A673 (cell line): ENCODE results near the gene APCDD1L. TPM values are rescaled to one million over a fixed set of nuclear protein-coding genes. Genes with fewer than 3 reads are reported as not detected.

ENCODE experiments used
- BruUV-seq: library from RNA; stranded (reverse); fragments of 400-500 nt; replicated peaks from 2 replicates; lab custom pipeline; 2021; lab: Mats Ljungman, UMichigan
- CTCF ChIA-PET: fragments of 300-600 bp; sonication (Branson Sonifier 250); formaldehyde crosslinking; loops from one replicate; lab custom pipeline; 2022; ENCODE audit warnings: antibody characterized with exemption; lab: Charles Lee
- POLR2A ChIA-PET: fragments of 300-600 bp; sonication (Branson Sonifier 250); formaldehyde crosslinking; loops from one replicate; lab custom pipeline; 2022; ENCODE audit warnings: antibody characterized with exemption; ENCODE audit not compliant: low non-redundant PET; lab: Charles Lee
- DNase-seq: peaks from one replicate; pipeline ENCODE4 v3.0.0-alpha.2; 2015; ENCODE audit warnings: low spot score
- H3K27ac ChIP-seq: fragments of 200-600 bp; sonication (generic); 2 replicates; pipeline ENCODE4 v1.5.1; 2016; ENCODE audit warnings: mixed run types, low read depth, mild to moderate bottlenecking, mixed read lengths, antibody characterized with exemption, low read length; ENCODE audit not compliant: poor library complexity, severe bottlenecking
- H3K27me3 ChIP-seq: fragments of 200-600 bp; sonication (generic); replicated peaks from 2 replicates; pipeline ENCODE4 v1.6.1; 2017; ENCODE audit warnings: mixed run types, low read depth, mild to moderate bottlenecking, mixed read lengths, antibody characterized with exemption, low read length; ENCODE audit not compliant: insufficient read depth, poor library complexity
- H3K36me3 ChIP-seq: fragments of 200-600 bp; sonication (generic); 2 replicates; pipeline ENCODE4 v1.6.1; 2016; ENCODE audit warnings: mixed run types, mild to moderate bottlenecking, mixed read lengths, antibody characterized with exemption, low read length; ENCODE audit not compliant: insufficient read depth, poor library complexity, severe bottlenecking
- H3K4me1 ChIP-seq: fragments of 200-600 bp; sonication (generic); 2 replicates; pipeline ENCODE4 v1.6.1; 2017; ENCODE audit warnings: mixed run types, mild to moderate bottlenecking, mixed read lengths, antibody characterized with exemption, low read length; ENCODE audit not compliant: insufficient read depth, poor library complexity, severe bottlenecking
- H3K4me3 ChIP-seq: fragments of 200-600 bp; sonication (generic); 2 replicates; pipeline ENCODE4 v1.5.1; 2016; ENCODE audit warnings: low read depth, mixed run types, mild to moderate bottlenecking, mixed read lengths, low read length; ENCODE audit not compliant: poor library complexity, severe bottlenecking
- H3K9me3 ChIP-seq: fragments of 200-600 bp; sonication (generic); 2 replicates; pipeline ENCODE4 v1.6.1; 2016; ENCODE audit warnings: mixed run types, low read depth, mild to moderate bottlenecking, mixed read lengths, antibody characterized with exemption, low read length; ENCODE audit not compliant: poor library complexity, severe bottlenecking
- CTCF ChIP-seq: fragments of 300-800, 200-600 bp; sonication (generic); conservative IDR thresholded peaks from 2 replicates; pipeline ENCODE4 v1.5.1; 2017; ENCODE audit warnings: low read depth, mild to moderate bottlenecking, antibody characterized with exemption, low read length, moderate library complexity, mixed read lengths
- EZH2 ChIP-seq: fragments of 200-600 bp; sonication (generic); IDR thresholded peaks from 2 replicates; pipeline ENCODE4 v1.6.1; 2017; ENCODE audit warnings: borderline replicate concordance, low read depth, mild to moderate bottlenecking, mixed read lengths, antibody characterized with exemption, low read length; ENCODE audit not compliant: poor library complexity, severe bottlenecking
- intact Hi-C: fragments of 100-400 bp; cut with micrococcal nuclease; formaldehyde crosslinking; loops from one replicate; pipeline ENCODE4 v1.10.0; 2022; ENCODE audit not compliant: unreplicated experiment
- total RNA-seq: library from RNA; stranded (reverse); gene quantifications from 2 replicates; pipeline ENCODE4 v1.2.3, GENCODE V29; 2021

Gene APCDD1L
- total RNA-seq, 1 experiment from 2014 or later = not detected

GRCh38 chr20:58446960-58447265 is 68.3 kb downstream of the APCDD1L start:
- no peak overlapping the region for H3K27ac ChIP-seq
- TF ChIP-seq EZH2 (no peak), CTCF (no peak)
- no peaks in the 10 kb centered on the region for H3K4me1 ChIP-seq
- intact Hi-C loops = loop anchor here (2.0 to 10.0 kb wide), 2 partner anchors 122 to 210 kb away; no protein-coding TSS in a partner anchor
- POLR2A ChIA-PET = no interaction called here
- H3K9me3 ChIP-seq = no peaks in the 10 kb centered on the region
- DNase-seq = no peak
- CTCF ChIA-PET = interaction anchor here (0.7 to 1.1 kb wide), 2 partner anchors 10 to 126 kb away, joined by 3 read pairs; no protein-coding TSS in a partner anchor
- H3K4me3 ChIP-seq = no peak overlapping the region
- H3K36me3 ChIP-seq = peaks cover 23% of the 10 kb centered on the region
- no TSS peak for BruUV-seq
- no peaks in the 10 kb centered on the region for H3K27me3 ChIP-seq

GRCh38 chr20:58446264-58446959 is 68.8 kb downstream of the APCDD1L start:
- intact Hi-C loops = loop anchor here (2.0 to 10.0 kb wide), 2 partner anchors 122 to 210 kb away; no protein-coding TSS in a partner anchor
- ChIA-PET CTCF (interaction anchor here (1.1 kb wide), 1 partner anchor 11 kb away, joined by 3 read pairs; no protein-coding TSS in a partner anchor), POLR2A (no interaction called here)
- Histone ChIP-seq H3K9me3 (no peaks in the 10 kb centered on the region), H3K4me1 (no peaks in the 10 kb centered on the region), H3K27me3 (no peaks in the 10 kb centered on the region), H3K4me3 (no peak overlapping the region), H3K36me3 (peaks cover 23% of the 10 kb centered on the region), H3K27ac (no peak overlapping the region)
- TF ChIP-seq CTCF (no peak), EZH2 (no peak)
- no peak for DNase-seq
- BruUV-seq = no TSS peak

GRCh38 chr20:58444746-58445255 is 70.4 kb downstream of the APCDD1L start:
- ChIA-PET CTCF (no interaction called here), POLR2A (no interaction called here)
- no peak for DNase-seq
- Histone ChIP-seq H3K4me1 (no peaks in the 10 kb centered on the region), H3K27me3 (no peaks in the 10 kb centered on the region), H3K9me3 (no peaks in the 10 kb centered on the region), H3K27ac (no peak overlapping the region), H3K4me3 (no peak overlapping the region), H3K36me3 (peaks cover 23% of the 10 kb centered on the region)
- no TSS peak for BruUV-seq
- TF ChIP-seq CTCF = no peak
- intact Hi-C loops = loop anchor here (10.0 kb wide), 1 partner anchor 120 kb away; no protein-coding TSS in a partner anchor
